HCT116 (cell line): Measurements from ENCODE around the gene HELZ2. TPM values are rescaled to one million over a fixed set of nuclear protein-coding genes. Genes with fewer than 3 reads are reported as not detected.

Source experiments
- ATAC-seq: fragments of 200-7000 bp; cut with Tn5 transposase; 2 replicates; pipeline ENCODE4 v1.9.1; 2020; ENCODE audit warnings: mild to moderate bottlenecking, moderate library complexity
- BruUV-seq: library from RNA; stranded (reverse); fragments of 400-500 nt; replicated peaks from 2 replicates; lab custom pipeline; 2021; lab: Mats Ljungman, UMichigan
- CTCF ChIA-PET: fragments of 300-600 bp; sonication (Branson Sonifier 250); formaldehyde crosslinking; loops from one replicate; lab custom pipeline; 2021; ENCODE audit warnings: antibody characterized with exemption; lab: Charles Lee
- POLR2A ChIA-PET: fragments of 300-600, 350-600 bp; sonication (Branson Sonifier 250); formaldehyde crosslinking; loops from one replicate; lab custom pipeline; 2021; ENCODE audit warnings: antibody characterized with exemption; lab: Charles Lee
- RAD21 ChIA-PET, 2 experiments: fragments of 300-600 bp; sonication (Branson Sonifier 250); formaldehyde crosslinking; loops; one replicate each; lab custom pipeline; 2023; ENCODE audit warnings: low total read pairs in 2 of 2; ENCODE audit not compliant: uncharacterized antibody in 2 of 2, unreplicated experiment in 2 of 2, low non-redundant PET in 1 of 2; lab: Charles Lee
- DNase-seq: peaks from one replicate; pipeline ENCODE4 v3.0.0-alpha.2; 2010; ENCODE audit warnings: low read depth, low spot score
- H2AFZ ChIP-seq: fragments of 200-600 bp; shearing (Covaris generic), sonication (generic); 2 replicates; pipeline ENCODE4 v1.6.1; 2017; ENCODE audit warnings: low read depth, mixed run types, mixed read lengths, antibody characterized with exemption, low read length; ENCODE audit not compliant: poor library complexity, severe bottlenecking
- H3K27ac ChIP-seq: 2 replicates; pipeline ENCODE4 v1.5.1; 2012; ENCODE audit warnings: low read depth, low read length
- H3K27me3 ChIP-seq: fragments of 200-600 bp; sonication (generic); 2 replicates; pipeline ENCODE4 v1.6.1; 2016; ENCODE audit warnings: mixed run types, low read length, mixed read lengths; ENCODE audit not compliant: insufficient read depth
- H3K36me3 ChIP-seq, 2 experiments: fragments of 200-500 bp in 1 of 2; fragments of 200-600 bp in 1 of 2; sonication (Bioruptor generic) in 1 of 2; sonication (generic) in 1 of 2; 2 replicates each; pipeline versions ENCODE4 v1.5.1 to v1.6.1; 2014 to 2016; ENCODE audit warnings: low read length in 2 of 2, inconsistent platforms in 1 of 2, mixed read lengths in 1 of 2, mixed run types in 1 of 2; ENCODE audit not compliant: insufficient read depth in 2 of 2, control insufficient read depth in 1 of 2
- H3K4me1 ChIP-seq, 2 experiments: fragments of 200-600 bp in 1 of 2; sonication (generic) in 1 of 2; 2 replicates each; pipeline versions ENCODE4 v1.5.1 to v1.6.1; 2012 to 2017; ENCODE audit warnings: low read length in 2 of 2, inconsistent platforms in 1 of 2, mild to moderate bottlenecking in 1 of 2, mixed read lengths in 1 of 2, mixed run types in 1 of 2, moderate library complexity in 1 of 2; ENCODE audit not compliant: insufficient read depth in 2 of 2, control insufficient read depth in 1 of 2
- H3K4me2 ChIP-seq: fragments of 200-600 bp; sonication (generic); 2 replicates; pipeline ENCODE4 v1.6.1; 2017; ENCODE audit warnings: mixed run types, low read length, mixed read lengths
- H3K4me3 ChIP-seq, 2 experiments: fragments of 200-600 bp in 1 of 2; sonication (generic) in 1 of 2; replicated peaks in 1 of 2; 2 replicates each; pipeline ENCODE4 v1.5.1; 2011 to 2016; ENCODE audit warnings: low read length in 2 of 2, control low read depth in 1 of 2, low read depth in 1 of 2, mild to moderate bottlenecking in 1 of 2, mixed read lengths in 1 of 2, mixed run types in 1 of 2
- H3K79me2 ChIP-seq: fragments of 200-600 bp; sonication (generic); 2 replicates; pipeline ENCODE4 v1.6.1; 2017; ENCODE audit warnings: mild to moderate bottlenecking, mixed run types, low read length, moderate library complexity, mixed read lengths; ENCODE audit not compliant: insufficient read depth
- H3K9ac ChIP-seq: fragments of 200-600 bp; sonication (generic); 2 replicates; pipeline ENCODE4 v1.6.1; 2016; ENCODE audit warnings: low read length, mixed read lengths
- H3K9me2 ChIP-seq: fragments of 200-600 bp; sonication (generic), shearing (Covaris generic); 2 replicates; pipeline ENCODE4 v1.6.1; 2017; ENCODE audit warnings: mixed run types, mild to moderate bottlenecking, moderate library complexity; ENCODE audit not compliant: insufficient read depth
- H3K9me3 ChIP-seq, 2 experiments: fragments of 200-500 bp in 1 of 2; fragments of 200-600 bp in 1 of 2; sonication (Bioruptor generic) in 1 of 2; sonication (generic) in 1 of 2; 2 replicates each; pipeline ENCODE4 v1.6.1; 2014 to 2017; ENCODE audit warnings: low read length in 2 of 2, mixed read lengths in 2 of 2, inconsistent platforms in 1 of 2, low read depth in 1 of 2, mild to moderate bottlenecking in 1 of 2, mixed run types in 1 of 2, moderate library complexity in 1 of 2; ENCODE audit not compliant: control insufficient read depth in 1 of 2, insufficient read depth in 1 of 2
- H4K20me1 ChIP-seq: fragments of 200-600 bp; sonication (generic), shearing (Covaris generic); 2 replicates; pipeline ENCODE4 v1.6.1; 2017; ENCODE audit warnings: mixed run types, mild to moderate bottlenecking, moderate library complexity; ENCODE audit not compliant: insufficient read depth
- ATF3 ChIP-seq: IDR thresholded peaks from 2 replicates; pipeline ENCODE4 v1.6.1; 2012
- EZH2phosphoT487 ChIP-seq: fragments of 200-600 bp; IDR thresholded peaks from 2 replicates; pipeline ENCODE4 v1.6.1; 2018; ENCODE audit warnings: antibody characterized with exemption, borderline replicate concordance
- POLR2A ChIP-seq: IDR thresholded peaks from 2 replicates; pipeline ENCODE4 v1.7.0; 2011; ENCODE audit warnings: borderline replicate concordance; ENCODE audit not compliant: insufficient read depth, insufficient read length; ENCODE audit errors: extremely low read depth
- intact Hi-C: fragments of 100-400 bp; cut with micrococcal nuclease; formaldehyde crosslinking; loops from 2 replicates; pipeline ENCODE4 v1.10.0; 2022
- total RNA-seq: library from RNA; stranded (reverse); gene quantifications from one replicate; pipeline ENCODE4 v1.2.1, GENCODE V29; 2021; ENCODE audit not compliant: unreplicated experiment

HELZ2 gene
- total RNA-seq, 1 experiment from 2014 or later = 44.0 TPM

- H3K36me3 ChIP-seq = peaks cover 4% of the 10 kb centered on the region in 2 experiments; a peak in 3 of 4 replicates
- no peak for DNase-seq
- TF ChIP-seq POLR2A = no peak
- peaks cover 55% of the 10 kb centered on the region for H3K79me2 ChIP-seq
- peaks cover 4 to 13% of the 10 kb centered on the region in 2 experiments for H3K4me1 ChIP-seq
- no peak overlapping the region for H2AFZ ChIP-seq
- POLR2A ChIA-PET = no interaction called here
- CTCF ChIA-PET = no interaction called here
- no peaks in the 10 kb centered on the region for H3K9me2 ChIP-seq
- intact Hi-C loops = loop anchor here (10.0 kb wide), 1 partner anchor 48 kb away; the partner anchor contains the start of gene HELZ2
- no peaks in the 10 kb centered on the region for H4K20me1 ChIP-seq
- no peaks in the 10 kb centered on the region for H3K27me3 ChIP-seq
- BruUV-seq = no TSS peak
- H3K9me3 ChIP-seq = no peaks in the 10 kb centered on the region
- no peak overlapping the region for H3K9ac ChIP-seq
- ATAC-seq = no peak
- H3K27ac ChIP-seq = no peak overlapping the region
- RAD21 ChIA-PET = no interaction called here
- H3K4me3 ChIP-seq = no peak overlapping the region
- no peak overlapping the region for H3K4me2 ChIP-seq
Measured at GRCh38 chr20:63622732-63623131, 48.7 kb upstream of the HELZ2 start.

- H3K9ac ChIP-seq = no peak overlapping the region
- TF ChIP-seq ATF3 (no peak), EZH2phosphoT487 (no peak)
- H3K9me2 ChIP-seq = no peaks in the 10 kb centered on the region
- BruUV-seq = no TSS peak
- no peaks in the 10 kb centered on the region for H3K27me3 ChIP-seq
- H3K9me3 ChIP-seq = no peaks in the 10 kb centered on the region
- ChIA-PET POLR2A (no interaction called here), CTCF (no interaction called here), RAD21 (interaction anchor here in 1 of 2 experiments (0.8 kb wide), 1 partner anchor 12 kb away, joined by 4 read pairs; no protein-coding TSS in a partner anchor)
- peaks cover 4 to 13% of the 10 kb centered on the region in 2 experiments for H3K4me1 ChIP-seq
- H4K20me1 ChIP-seq = no peaks in the 10 kb centered on the region
- peaks cover 4 to 7% of the 10 kb centered on the region in 2 experiments; a peak in 3 of 4 replicates for H3K36me3 ChIP-seq
- intact Hi-C loops = loop anchor here (10.0 kb wide), 1 partner anchor 47 kb away; the partner anchor contains the start of gene HELZ2
- peaks cover 48% of the 10 kb centered on the region for H3K79me2 ChIP-seq
- no peak overlapping the region for H3K4me2 ChIP-seq
- no peak overlapping the region for H3K4me3 ChIP-seq
- DNase-seq (no peak), ATAC-seq (no peak)
- H3K27ac ChIP-seq = no peak overlapping the region
- H2AFZ ChIP-seq = no peak overlapping the region
Measured at GRCh38 chr20:63622096-63622495, 48.1 kb upstream of the HELZ2 start.
